A673 (cell line): ENCODE data around the gene CIAO3. TPM values are rescaled to one million over a fixed set of nuclear protein-coding genes. Genes with fewer than 3 reads are reported as not detected.

Experiments
- BruUV-seq: library from RNA; stranded (reverse); fragments of 400-500 nt; replicated peaks from 2 replicates; lab custom pipeline; 2021; lab: Mats Ljungman, UMichigan
- CTCF ChIA-PET: fragments of 300-600 bp; sonication (Branson Sonifier 250); formaldehyde crosslinking; loops from one replicate; lab custom pipeline; 2022; ENCODE audit warnings: antibody characterized with exemption; lab: Charles Lee
- POLR2A ChIA-PET: fragments of 300-600 bp; sonication (Branson Sonifier 250); formaldehyde crosslinking; loops from one replicate; lab custom pipeline; 2022; ENCODE audit warnings: antibody characterized with exemption; ENCODE audit not compliant: low non-redundant PET; lab: Charles Lee
- DNase-seq: peaks from one replicate; pipeline ENCODE4 v3.0.0-alpha.2; 2015; ENCODE audit warnings: low spot score
- H3K27ac ChIP-seq: fragments of 200-600 bp; sonication (generic); 2 replicates; pipeline ENCODE4 v1.5.1; 2016; ENCODE audit warnings: mixed run types, low read depth, mild to moderate bottlenecking, mixed read lengths, antibody characterized with exemption, low read length; ENCODE audit not compliant: poor library complexity, severe bottlenecking
- H3K27me3 ChIP-seq: fragments of 200-600 bp; sonication (generic); replicated peaks from 2 replicates; pipeline ENCODE4 v1.6.1; 2017; ENCODE audit warnings: mixed run types, low read depth, mild to moderate bottlenecking, mixed read lengths, antibody characterized with exemption, low read length; ENCODE audit not compliant: insufficient read depth, poor library complexity
- H3K36me3 ChIP-seq: fragments of 200-600 bp; sonication (generic); 2 replicates; pipeline ENCODE4 v1.6.1; 2016; ENCODE audit warnings: mixed run types, mild to moderate bottlenecking, mixed read lengths, antibody characterized with exemption, low read length; ENCODE audit not compliant: insufficient read depth, poor library complexity, severe bottlenecking
- H3K4me1 ChIP-seq: fragments of 200-600 bp; sonication (generic); 2 replicates; pipeline ENCODE4 v1.6.1; 2017; ENCODE audit warnings: mixed run types, mild to moderate bottlenecking, mixed read lengths, antibody characterized with exemption, low read length; ENCODE audit not compliant: insufficient read depth, poor library complexity, severe bottlenecking
- H3K4me3 ChIP-seq: fragments of 200-600 bp; sonication (generic); 2 replicates; pipeline ENCODE4 v1.5.1; 2016; ENCODE audit warnings: low read depth, mixed run types, mild to moderate bottlenecking, mixed read lengths, low read length; ENCODE audit not compliant: poor library complexity, severe bottlenecking
- H3K9me3 ChIP-seq: fragments of 200-600 bp; sonication (generic); 2 replicates; pipeline ENCODE4 v1.6.1; 2016; ENCODE audit warnings: mixed run types, low read depth, mild to moderate bottlenecking, mixed read lengths, antibody characterized with exemption, low read length; ENCODE audit not compliant: poor library complexity, severe bottlenecking
- CTCF ChIP-seq: fragments of 300-800, 200-600 bp; sonication (generic); conservative IDR thresholded peaks from 2 replicates; pipeline ENCODE4 v1.5.1; 2017; ENCODE audit warnings: low read depth, mild to moderate bottlenecking, antibody characterized with exemption, low read length, moderate library complexity, mixed read lengths
- EZH2 ChIP-seq: fragments of 200-600 bp; sonication (generic); IDR thresholded peaks from 2 replicates; pipeline ENCODE4 v1.6.1; 2017; ENCODE audit warnings: borderline replicate concordance, low read depth, mild to moderate bottlenecking, mixed read lengths, antibody characterized with exemption, low read length; ENCODE audit not compliant: poor library complexity, severe bottlenecking
- intact Hi-C: fragments of 100-400 bp; cut with micrococcal nuclease; formaldehyde crosslinking; loops from one replicate; pipeline ENCODE4 v1.10.0; 2022; ENCODE audit not compliant: unreplicated experiment
- total RNA-seq: library from RNA; stranded (reverse); gene quantifications from 2 replicates; pipeline ENCODE4 v1.2.3, GENCODE V29; 2021

The CIAO3 gene
- total RNA-seq, 1 experiment from 2014 or later, result 48.4 TPM

GRCh38 chr16:702341-702740 lies 38.5 kb downstream of the CIAO3 start:
- intact Hi-C loops, result no loop called here
- H3K4me3 ChIP-seq, result no peak overlapping the region
- ChIA-PET CTCF (no interaction called here), POLR2A (no interaction called here)
- H3K4me1 ChIP-seq, result no peaks in the 10 kb centered on the region
- no TSS peak for BruUV-seq
- no peaks in the 10 kb centered on the region for H3K9me3 ChIP-seq
- peaks cover 79% of the 10 kb centered on the region for H3K27me3 ChIP-seq
- no peak overlapping the region for H3K27ac ChIP-seq
- TF ChIP-seq EZH2 (peak; percentile 6), CTCF (no peak)
- no peaks in the 10 kb centered on the region for H3K36me3 ChIP-seq
- DNase-seq, result no peak

GRCh38 chr16:700684-701584 lies 39.9 kb downstream of the CIAO3 start:
- no peaks in the 10 kb centered on the region for H3K9me3 ChIP-seq
- ChIA-PET CTCF (no interaction called here), POLR2A (no interaction called here)
- peaks cover 69% of the 10 kb centered on the region for H3K27me3 ChIP-seq
- intact Hi-C loops, result no loop called here
- no peak overlapping the region for H3K4me3 ChIP-seq
- no peaks in the 10 kb centered on the region for H3K36me3 ChIP-seq
- no peak overlapping the region for H3K27ac ChIP-seq
- no TSS peak for BruUV-seq
- TF ChIP-seq EZH2 (peak; percentile 76), CTCF (no peak)
- peak; percentile 43 for DNase-seq
- H3K4me1 ChIP-seq, result no peaks in the 10 kb centered on the region

- POLR2A ChIA-PET, result no interaction called here
- no peaks in the 10 kb centered on the region for H3K9me3 ChIP-seq
- H3K27ac ChIP-seq, result no peak overlapping the region
- no peak overlapping the region for H3K4me3 ChIP-seq
- H3K27me3 ChIP-seq, result peaks cover 74% of the 10 kb centered on the region
- TF ChIP-seq EZH2, result no peak
- TF ChIP-seq CTCF, result no peak
- DNase-seq, result no peak
- intact Hi-C loops, result no loop called here
- CTCF ChIA-PET, result no interaction called here
- no peaks in the 10 kb centered on the region for H3K36me3 ChIP-seq
- BruUV-seq, result no TSS peak
- H3K4me1 ChIP-seq, result peaks cover 12% of the 10 kb centered on the region
These were observed 41.7 kb downstream of the CIAO3 start for GRCh38 chr16:698911-699671.
